Stimulated activated CD8-positive, alpha-beta memory T cell treated with anti-CD3 and anti-CD28 coated beads, Interleukin-15, amount 100 ng/mL, for 1 hour (primary cell): ENCODE data around the gene ZSCAN25.
"Not testable (repeated sequence)": the region's sequence is repeated elsewhere in the genome, so short reads cannot be mapped to it uniquely, and the experiment has no call there.

Experiments used
- DNase-seq: peaks from one replicate; pipeline ENCODE4 v3.0.0-alpha.2; 2020; ENCODE audit warnings: low read depth

Gene ZSCAN25

GRCh38 chr7:99616359-99617191, at the start of gene ZSCAN25:
Gene ZSCAN25, plus strand, starts transcription at chr7:99616946. Its CDS starts 2,661 bp downstream, at chr7:99619607.
- peak; percentile 68 for DNase-seq

DNA sequence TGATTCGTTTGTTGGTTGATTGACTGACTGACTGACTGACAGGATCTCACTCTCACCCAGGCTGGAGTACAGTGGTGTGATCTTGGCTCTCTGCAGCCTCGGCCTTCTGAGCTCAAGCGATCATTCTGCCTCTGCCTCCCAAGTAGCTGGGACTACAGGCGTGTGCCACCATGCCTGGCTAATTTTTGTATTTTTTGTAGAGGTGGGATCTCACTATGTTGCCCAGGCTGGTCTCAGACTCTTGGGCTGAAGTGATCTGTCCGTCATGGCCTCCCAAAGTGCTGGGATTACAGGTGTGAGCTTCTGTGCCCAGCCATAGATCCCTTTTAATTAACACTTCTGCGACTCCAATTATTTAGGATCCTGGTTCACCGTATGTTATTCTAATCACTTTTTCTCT, 48.0 kb upstream of the ZSCAN25 start:
- DNase-seq, result not testable (repeated sequence)

DNA sequence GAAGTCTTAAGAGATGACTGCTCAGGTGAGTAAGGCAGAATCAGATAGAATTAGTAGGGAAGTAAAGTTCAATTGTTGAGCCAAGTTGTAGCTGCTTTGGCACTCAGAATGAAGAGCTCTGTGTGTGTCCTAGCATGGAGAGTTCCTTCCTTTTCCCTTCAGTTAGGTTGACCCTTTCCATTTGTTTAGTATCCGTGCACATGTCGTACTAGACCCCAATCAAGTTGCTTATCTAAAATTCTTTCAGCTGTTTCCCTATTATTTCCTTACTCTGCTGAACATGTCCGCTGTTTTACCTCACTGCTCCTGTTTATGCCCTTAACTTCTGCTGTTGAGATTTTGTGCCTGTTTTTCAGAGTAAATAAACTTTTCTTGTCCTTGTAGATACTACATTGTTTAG, 45.0 kb upstream of the ZSCAN25 start:
- DNase-seq, result no peak

GRCh38 chr7:99573257-99573656, 43.5 kb upstream of the ZSCAN25 start:
- DNase-seq, result no peak

GRCh38 chr7:99576251-99576650, 40.5 kb upstream of the ZSCAN25 start:
- no peak for DNase-seq

DNA sequence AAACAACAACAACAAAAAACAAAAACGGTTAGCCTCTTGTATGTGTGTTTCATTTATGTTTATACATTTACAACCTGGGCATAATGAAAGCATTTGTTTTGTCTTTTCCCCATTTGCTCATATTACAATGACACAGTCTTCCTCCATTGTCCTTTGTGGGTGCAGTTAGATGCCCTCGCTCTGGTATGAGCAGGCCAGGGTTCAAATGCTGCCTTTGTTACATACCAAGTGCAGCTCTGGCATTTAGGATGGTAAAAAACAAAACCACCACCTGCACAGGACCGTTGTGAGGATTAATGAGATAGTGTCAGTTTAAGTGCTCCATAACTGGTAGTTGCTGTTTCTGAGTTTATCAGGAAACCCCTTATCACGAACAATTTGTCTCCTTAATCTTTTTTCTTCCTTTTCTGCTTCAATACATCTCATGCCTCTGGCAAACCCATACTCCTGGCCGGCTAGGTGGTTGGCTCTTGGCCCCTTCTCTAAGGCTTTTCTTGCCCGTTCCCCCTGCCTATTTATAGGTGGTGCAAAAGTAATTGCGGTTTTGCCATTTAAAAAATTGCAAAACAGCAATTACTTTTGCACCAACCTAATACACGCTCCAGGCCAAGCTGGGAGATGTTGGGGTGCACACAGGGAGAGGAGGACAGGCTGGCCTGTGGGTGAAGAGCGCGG, 37.3 kb upstream of the ZSCAN25 start:
- DNase-seq, result no peak

GRCh38 chr7:99579956-99580777, 36.6 kb upstream of the ZSCAN25 start:
- DNase-seq, result peak; percentile 29

DNA sequence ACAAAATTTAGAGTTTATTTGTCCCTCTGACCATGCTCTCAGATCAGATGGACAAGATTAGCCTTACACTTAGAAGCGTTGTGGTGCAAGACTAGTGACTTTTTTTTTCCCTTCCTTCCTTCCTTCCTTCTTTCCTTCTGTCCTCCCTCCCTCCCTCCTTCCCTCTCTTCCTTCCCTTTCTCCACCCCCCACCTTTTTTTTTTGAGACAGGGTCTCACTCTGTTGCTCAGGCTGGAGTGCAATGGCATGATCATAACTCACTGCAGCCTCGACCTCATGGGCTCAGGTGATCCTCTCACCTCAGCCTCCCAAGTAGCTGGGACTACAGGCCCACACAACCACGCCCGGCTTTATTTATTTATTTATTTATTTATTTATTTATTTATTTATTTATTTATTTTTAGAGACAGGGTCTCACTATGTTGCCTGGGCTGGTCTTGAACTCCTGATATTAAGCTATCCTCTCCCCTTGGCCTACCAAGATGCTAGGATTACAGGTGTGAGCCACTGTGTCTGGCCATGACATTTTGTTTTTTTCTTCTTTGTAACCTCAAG, 35.9 kb upstream of the ZSCAN25 start:
- DNase-seq, result not testable (repeated sequence)

- no peak for DNase-seq
Measured at GRCh38 chr7:99588868-99589267, 27.9 kb upstream of the ZSCAN25 start.

GRCh38 chr7:99594948-99595745, 21.6 kb upstream of the ZSCAN25 start:
- DNase-seq, result no peak

DNA sequence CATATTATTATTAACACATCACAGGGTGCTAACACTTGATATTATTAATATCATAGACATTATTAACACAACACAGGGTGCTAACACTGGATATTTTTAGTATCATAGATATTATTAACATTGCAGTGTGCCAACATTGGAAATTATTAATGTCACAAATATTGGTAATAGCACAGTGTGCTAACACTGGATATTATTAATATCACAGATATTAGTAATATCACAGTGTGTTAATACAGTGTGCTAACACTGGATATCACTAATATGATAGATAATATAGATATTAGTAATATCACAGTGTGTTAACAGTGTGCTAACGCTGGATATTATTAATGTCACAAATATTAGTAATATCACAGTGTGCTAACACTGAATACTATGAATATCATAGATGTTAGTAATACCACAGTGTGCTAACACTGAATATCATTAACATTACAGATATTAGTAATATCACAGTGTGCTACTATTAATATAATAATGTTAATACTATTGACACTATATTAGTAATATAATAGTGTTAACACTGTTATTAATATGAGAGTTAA, 20.3 kb upstream of the ZSCAN25 start:
- DNase-seq, result no peak

DNA sequence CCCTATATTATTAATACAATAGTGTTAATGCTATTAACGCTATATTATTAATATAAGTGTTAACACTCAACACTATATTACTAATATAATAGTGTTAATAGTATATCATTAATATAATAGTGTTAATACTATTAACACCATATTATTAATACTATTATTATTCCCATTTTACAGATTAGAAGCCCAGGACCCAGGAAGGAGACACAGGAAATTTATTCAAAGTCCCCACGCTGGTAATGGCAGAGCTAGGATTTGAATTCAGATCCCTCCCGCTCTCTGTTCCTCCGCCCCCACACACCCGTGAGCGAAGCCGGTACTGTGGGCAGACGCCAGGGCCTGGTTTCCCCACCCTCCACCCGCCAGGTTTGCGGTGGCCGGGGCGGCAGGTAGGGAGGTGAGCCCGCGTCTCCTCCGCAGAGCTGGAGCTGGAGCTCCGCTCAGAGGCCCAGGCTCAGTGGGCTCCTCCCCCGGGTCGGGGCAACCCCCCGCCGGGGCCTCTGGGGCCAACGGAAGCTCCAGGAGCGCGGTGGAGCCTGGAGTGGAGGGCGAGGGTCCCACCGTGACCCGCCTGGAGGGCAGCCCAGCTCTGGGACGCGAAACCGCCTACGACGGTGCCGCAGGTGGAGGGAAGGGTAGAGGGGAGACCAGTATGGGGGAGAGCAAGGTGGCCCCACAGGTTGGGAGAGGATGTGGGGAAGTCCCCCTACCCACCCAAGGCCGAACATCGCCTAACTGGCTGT, 18.8 kb upstream of the ZSCAN25 start, which contains the start of gene TMEM225B:
TMEM225B (plus strand) TSS at position 506 of the 740 bp plus-strand sequence. CDS start 6,122 bp downstream, outside the sequence.
- no peak for DNase-seq

DNA sequence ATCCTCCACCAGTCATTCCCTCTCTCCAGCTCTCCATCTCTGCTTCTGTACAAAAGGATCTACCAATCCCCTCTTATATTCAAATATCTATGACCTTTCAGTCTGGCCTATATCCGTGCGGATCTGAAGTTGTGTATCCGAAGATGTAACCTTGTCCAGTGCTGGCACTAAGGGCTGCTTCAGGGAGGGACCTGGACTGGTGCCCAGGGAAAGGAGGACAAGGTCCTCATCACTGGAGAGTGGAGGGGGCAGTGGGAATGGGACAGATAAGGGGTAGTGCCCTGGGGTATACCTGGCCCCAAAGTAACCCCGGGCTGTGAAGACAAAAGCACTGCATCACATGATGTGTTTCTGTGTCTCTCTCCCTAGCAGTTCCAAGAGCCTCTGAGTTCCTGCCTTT, 16.9 kb upstream of the ZSCAN25 start:
- DNase-seq, result no peak

GRCh38 chr7:99601656-99602310, 15.0 kb upstream of the ZSCAN25 start:
- no peak for DNase-seq

DNA sequence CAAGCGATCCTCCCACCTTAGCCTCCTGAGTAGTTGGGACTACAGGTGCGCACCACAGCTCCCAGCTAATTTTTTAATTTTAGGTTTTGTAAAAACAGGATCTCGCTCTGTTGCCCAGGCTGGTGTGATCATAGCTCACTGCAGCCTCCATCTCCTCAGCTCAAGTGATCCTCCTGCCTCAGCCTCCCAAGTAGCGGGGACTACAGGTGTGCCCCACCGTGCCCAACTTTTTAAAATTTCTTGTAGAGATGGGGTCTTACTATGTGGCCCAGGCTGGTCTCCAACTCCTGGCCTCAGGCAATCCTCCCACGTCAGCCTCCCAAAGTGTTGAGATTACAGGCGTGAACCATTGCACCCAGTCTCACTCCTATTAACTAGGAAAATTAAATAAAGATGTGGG, 11.2 kb upstream of the ZSCAN25 start:
- DNase-seq, result no peak

- DNase-seq, result no peak
Measured at GRCh38 chr7:99606531-99606930, 10.2 kb upstream of the ZSCAN25 start.

GRCh38 chr7:99607548-99607947, 9.2 kb upstream of the ZSCAN25 start:
- no peak for DNase-seq

DNA sequence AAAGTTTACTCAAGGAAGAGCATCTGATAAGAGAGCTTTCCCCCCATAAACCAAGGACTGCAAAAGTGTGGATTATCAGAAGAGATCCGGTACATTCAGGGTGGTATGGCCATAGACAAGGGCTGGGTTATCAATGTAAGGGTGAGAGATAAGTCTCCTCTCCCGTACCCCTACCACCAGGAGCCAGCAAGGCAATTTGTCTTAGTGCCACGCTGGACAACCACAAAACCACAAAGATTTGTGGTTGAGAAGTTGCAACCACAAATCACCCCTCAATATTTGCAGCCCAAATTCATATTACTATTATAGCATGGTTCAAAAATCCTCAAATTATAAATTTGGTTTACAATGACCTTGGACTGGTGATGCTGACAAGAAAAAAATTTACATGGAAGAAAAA, 2.3 kb upstream of the ZSCAN25 start:
- no peak for DNase-seq

DNA sequence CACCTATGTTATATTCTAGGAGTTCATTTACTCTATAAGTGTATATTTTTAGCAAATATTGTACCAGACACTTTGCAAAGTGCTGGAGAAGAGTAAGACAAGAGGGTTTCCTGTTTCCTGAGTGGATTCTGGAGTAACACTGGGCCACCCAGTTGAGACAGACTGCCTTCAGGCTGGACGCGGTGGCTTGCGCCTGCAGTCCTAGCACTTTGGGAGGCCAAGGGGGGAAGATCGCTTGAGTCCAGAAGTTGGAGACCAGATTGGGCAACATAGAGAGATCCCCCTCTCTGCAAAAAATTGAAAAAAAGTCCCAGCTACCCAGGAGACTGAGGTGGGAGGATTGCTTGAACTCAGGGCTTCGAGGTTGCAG, 772 bp upstream of the ZSCAN25 start:
- no peak for DNase-seq
